ENCODE results near the gene FGFR3. TPM values are rescaled to one million over a fixed set of nuclear protein-coding genes. Genes with fewer than 3 reads are reported as not detected.
A peak's percentile ranks its signal among the peaks of the same experiment; 100 is the strongest.

FGFR3 gene
- total RNA-seq, 1 donor from 2014 or later, result 1.0 TPM

- TF ChIP-seq CTCF (IDR thresholded peaks at IDR 0.05; ENCODE audit: unreplicated experiment), result no peak
- Mint-ChIP-seq H3K27ac (ENCODE audit: unreplicated experiment) (no peak overlapping the region), H3K9me3 (ENCODE audit: unreplicated experiment) (no peaks in the 10 kb centered on the region), H3K36me3 (ENCODE audit: low read depth, unreplicated experiment) (peaks cover 26% of the 10 kb centered on the region), H3K4me1 (ENCODE audit: unreplicated experiment) (peaks cover 3% of the 10 kb centered on the region), H3K27me3 (ENCODE audit: unreplicated experiment) (peaks cover 3% of the 10 kb centered on the region), H3K4me3 (ENCODE audit: unreplicated experiment) (no peak overlapping the region)
- no peak for DNase-seq (ENCODE audit: low spot score)
Observed at GRCh38 chr4:1815997-1816860, 23.1 kb downstream of the FGFR3 start.

- Mint-ChIP-seq H3K27me3 (ENCODE audit: unreplicated experiment) (peaks cover 3% of the 10 kb centered on the region), H3K36me3 (ENCODE audit: low read depth, unreplicated experiment) (peaks cover 24% of the 10 kb centered on the region), H3K27ac (ENCODE audit: unreplicated experiment) (no peak overlapping the region), H3K4me1 (ENCODE audit: unreplicated experiment) (peaks cover 3% of the 10 kb centered on the region), H3K4me3 (ENCODE audit: unreplicated experiment) (no peak overlapping the region), H3K9me3 (ENCODE audit: unreplicated experiment) (no peaks in the 10 kb centered on the region)
- DNase-seq (ENCODE audit: low spot score), result no peak
- TF ChIP-seq CTCF (IDR thresholded peaks at IDR 0.05; ENCODE audit: unreplicated experiment), result no peak
Observed at GRCh38 chr4:1819284-1819683, 26.2 kb downstream of the FGFR3 start.

- no peak for DNase-seq (ENCODE audit: low spot score)
- H3K27me3 Mint-ChIP-seq (ENCODE audit: unreplicated experiment), result peaks cover 3% of the 10 kb centered on the region
- H3K4me1 Mint-ChIP-seq (ENCODE audit: unreplicated experiment), result peaks cover 3% of the 10 kb centered on the region
- peaks cover 25% of the 10 kb centered on the region for H3K36me3 Mint-ChIP-seq (ENCODE audit: low read depth, unreplicated experiment)
- TF ChIP-seq CTCF (IDR thresholded peaks at IDR 0.05; ENCODE audit: unreplicated experiment), result no peak
- H3K9me3 Mint-ChIP-seq (ENCODE audit: unreplicated experiment), result no peaks in the 10 kb centered on the region
- peak overlapping the region; percentile 71 for H3K4me3 Mint-ChIP-seq (ENCODE audit: unreplicated experiment)
- H3K27ac Mint-ChIP-seq (ENCODE audit: unreplicated experiment), result no peak overlapping the region
Observed at GRCh38 chr4:1819816-1820215, 26.7 kb downstream of the FGFR3 start.

- TF ChIP-seq CTCF (IDR thresholded peaks at IDR 0.05; ENCODE audit: unreplicated experiment), result no peak
- Mint-ChIP-seq H3K36me3 (ENCODE audit: low read depth, unreplicated experiment) (peaks cover 34% of the 10 kb centered on the region), H3K4me1 (ENCODE audit: unreplicated experiment) (peaks cover 3% of the 10 kb centered on the region), H3K27me3 (ENCODE audit: unreplicated experiment) (peaks cover 6% of the 10 kb centered on the region), H3K27ac (ENCODE audit: unreplicated experiment) (no peak overlapping the region), H3K4me3 (ENCODE audit: unreplicated experiment) (no peak overlapping the region), H3K9me3 (ENCODE audit: unreplicated experiment) (no peaks in the 10 kb centered on the region)
- DNase-seq (ENCODE audit: low spot score), result no peak
Observed at GRCh38 chr4:1821679-1822567, 28.8 kb downstream of the FGFR3 start.
